HG02885 (cell line): ENCODE results near the gene ADARB2.

ENCODE experiments used
- ATAC-seq: cut with Tn5 transposase; IDR thresholded peaks from one replicate; pipeline ENCODE4 v1.9.1; 2021; ENCODE audit warnings: mild to moderate bottlenecking; ENCODE audit not compliant: unreplicated experiment, poor library complexity

ADARB2 gene

GRCh38 chr10:1736144-1736971 is 967 bp downstream of the ADARB2 start:
- ATAC-seq = no peak

DNA sequence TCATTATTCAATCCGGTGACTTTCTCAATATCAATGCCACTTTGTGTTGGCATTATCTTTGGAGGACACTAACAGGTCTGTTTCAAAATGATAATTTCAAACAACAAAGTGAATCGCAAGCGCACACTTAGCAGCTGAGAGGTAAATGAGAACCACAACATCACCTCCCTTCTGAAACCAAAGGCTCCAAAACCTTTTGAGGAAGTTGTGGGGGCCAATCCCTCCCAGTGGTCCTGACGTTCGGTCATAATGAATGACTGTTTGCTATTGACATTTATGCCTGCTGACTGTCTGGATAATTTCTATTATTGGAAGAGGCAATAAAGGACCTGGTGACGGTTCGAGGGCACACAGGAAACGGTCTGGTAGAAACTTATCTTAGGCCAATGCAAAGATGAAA is 1.8 kb downstream of the ADARB2 start:
- ATAC-seq = no peak

GRCh38 chr10:1734288-1734687 is 3.0 kb downstream of the ADARB2 start:
- ATAC-seq = no peak

DNA sequence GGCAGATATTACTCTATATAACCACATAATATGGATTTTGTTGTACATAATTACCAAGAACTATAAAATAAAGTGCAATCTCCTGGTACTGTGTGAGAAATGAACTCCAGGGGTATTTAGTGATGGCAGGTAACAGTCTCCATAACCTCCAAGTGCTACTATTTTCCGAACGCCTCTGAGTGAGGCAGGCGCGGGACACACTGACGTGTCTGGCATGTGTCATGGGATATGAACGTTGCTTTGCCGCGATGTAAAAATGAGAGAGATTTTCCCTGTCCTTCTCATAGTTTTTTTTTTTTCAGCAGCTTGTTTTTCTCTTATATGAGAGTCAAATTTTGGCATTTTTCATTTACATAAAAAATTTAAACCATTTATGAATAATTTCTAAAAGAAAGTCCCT is 3.6 kb downstream of the ADARB2 start:
- ATAC-seq = no peak

DNA sequence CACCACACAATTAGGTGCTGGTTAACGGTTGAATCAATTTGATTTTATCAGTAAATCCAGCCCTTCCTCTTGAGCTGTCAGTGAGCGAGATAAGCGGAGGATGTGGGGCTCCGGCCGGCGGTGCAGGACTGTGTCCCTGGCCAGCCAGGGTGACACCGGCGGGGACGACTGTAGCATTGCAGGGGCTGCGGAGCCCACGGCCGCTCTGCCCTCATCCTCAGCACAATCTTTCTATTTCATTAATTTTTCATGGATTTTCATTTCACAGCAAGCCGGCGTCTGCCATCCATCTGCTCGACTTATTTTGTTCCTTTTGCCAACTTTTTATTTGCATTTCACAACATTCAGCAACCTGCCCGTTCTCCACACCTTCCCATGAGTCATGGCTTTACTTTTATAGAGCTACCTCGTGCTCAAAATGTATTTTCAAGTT is 4.7 kb downstream of the ADARB2 start:
- ATAC-seq = no peak

- ATAC-seq = no peak
These were observed 5.7 kb downstream of the ADARB2 start for GRCh38 chr10:1731592-1731991.

GRCh38 chr10:1729751-1730150 is 7.6 kb downstream of the ADARB2 start:
- ATAC-seq = no peak

DNA sequence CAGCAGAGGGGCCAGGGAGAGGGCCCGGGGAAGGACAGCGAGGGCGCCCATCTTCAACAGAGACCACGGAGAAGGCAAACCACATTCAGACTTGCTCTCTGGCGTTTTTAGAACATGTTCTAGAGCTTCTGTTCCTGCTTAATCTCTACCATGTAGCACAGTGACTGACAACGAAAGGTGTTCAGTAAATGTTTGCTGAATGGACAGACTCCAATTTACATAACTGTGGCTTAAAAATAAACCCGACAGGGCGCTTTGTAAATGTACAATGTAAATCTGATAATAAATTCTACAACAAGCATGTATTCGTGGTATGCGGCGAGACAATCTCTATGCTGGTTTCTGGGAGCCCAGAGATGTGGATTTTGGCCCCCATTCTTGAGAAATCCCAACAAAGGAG is 10.5 kb downstream of the ADARB2 start:
- no peak for ATAC-seq

DNA sequence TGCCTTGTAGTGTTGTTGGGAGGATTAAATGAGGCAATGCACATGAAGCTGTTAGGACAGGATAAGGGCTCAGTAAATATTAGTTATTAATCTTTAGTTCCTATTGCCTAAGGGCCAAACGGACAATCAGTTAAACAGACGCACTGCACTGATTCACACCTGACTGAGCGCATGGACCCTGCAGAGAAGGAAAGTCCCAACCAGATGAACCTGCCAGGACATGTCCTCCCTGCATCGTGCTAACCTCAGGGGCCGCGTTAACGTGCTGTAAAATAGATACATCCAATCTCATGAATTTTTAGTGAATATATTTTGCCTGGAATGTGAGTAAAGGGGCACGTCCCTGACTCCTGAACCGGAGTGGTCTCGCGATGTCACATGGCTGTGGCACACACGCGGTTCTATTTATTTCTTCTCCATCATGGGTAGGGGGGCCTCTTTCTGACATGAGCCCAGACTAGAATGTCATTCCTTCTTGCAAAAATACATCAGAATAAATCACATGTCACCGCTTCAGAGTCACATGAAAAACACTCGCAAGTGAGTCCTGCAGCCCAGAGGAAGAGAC is 12.3 kb downstream of the ADARB2 start:
- no peak for ATAC-seq

- ATAC-seq = no peak
These were observed 20.5 kb downstream of the ADARB2 start for GRCh38 chr10:1716839-1717238.

DNA sequence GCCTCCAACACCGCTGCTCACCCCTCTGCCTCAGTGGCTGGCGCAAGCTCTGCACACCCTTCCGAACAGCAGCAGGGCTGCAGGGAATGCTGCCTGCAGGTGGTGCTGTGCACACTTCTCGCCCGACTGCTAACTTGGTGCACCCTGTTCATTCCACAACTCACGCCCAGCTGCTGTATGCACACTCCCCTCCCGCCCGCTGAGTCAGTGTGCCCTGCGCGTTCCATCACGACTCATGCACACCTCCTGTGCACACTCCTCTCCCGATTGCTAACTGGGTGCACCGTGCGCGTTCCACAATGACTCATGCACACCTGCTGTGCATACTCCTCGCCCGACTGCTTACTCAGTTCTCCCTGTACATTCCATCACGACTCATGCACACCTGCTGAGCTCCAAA is 21.5 kb downstream of the ADARB2 start:
- ATAC-seq = peak; percentile 88

- no peak for ATAC-seq
These were observed 24.2 kb downstream of the ADARB2 start for GRCh38 chr10:1712944-1713671.

- no peak for ATAC-seq
These were observed 25.0 kb downstream of the ADARB2 start for GRCh38 chr10:1712314-1712713.

DNA sequence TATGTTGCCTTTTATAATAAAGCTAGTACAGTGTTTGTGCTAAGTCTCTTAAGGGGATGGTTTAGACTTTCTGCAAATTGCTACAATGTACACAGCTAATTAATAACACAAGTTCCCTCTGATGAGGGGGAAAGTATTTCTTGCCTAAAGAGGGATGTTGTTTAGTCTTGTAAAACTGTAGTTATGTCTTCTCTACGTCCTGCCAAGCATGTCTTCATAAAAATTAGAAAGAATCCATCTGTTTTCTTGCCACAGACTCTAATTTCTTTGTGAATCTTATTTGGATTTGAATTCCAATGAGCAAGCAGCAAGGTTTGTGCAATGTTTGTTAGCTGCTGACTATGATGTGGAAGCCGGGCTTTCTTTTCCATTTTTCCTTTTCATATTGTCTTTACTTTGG is 28.2 kb downstream of the ADARB2 start:
- no peak for ATAC-seq

DNA sequence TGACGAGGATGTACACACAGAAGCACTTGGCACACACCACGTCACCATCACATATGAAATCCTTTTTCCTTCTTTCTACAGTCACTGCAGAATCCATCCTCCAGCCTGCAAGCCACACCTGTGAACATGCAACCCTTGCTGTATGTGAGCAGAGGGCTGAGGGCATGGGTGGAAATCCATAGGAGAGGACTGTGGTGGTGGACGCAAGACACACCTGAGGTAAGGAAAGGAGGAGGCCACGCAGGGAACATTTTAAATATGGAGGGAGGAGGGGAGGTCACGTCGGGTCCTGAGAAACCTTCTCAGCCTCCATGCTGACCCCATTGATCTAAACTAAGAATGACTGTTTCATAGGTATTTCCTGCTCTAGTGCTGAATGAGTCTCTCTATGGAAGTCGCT is 28.6 kb downstream of the ADARB2 start:
- no peak for ATAC-seq

- ATAC-seq = no peak
These were observed 30.6 kb downstream of the ADARB2 start for GRCh38 chr10:1706711-1707110.

DNA sequence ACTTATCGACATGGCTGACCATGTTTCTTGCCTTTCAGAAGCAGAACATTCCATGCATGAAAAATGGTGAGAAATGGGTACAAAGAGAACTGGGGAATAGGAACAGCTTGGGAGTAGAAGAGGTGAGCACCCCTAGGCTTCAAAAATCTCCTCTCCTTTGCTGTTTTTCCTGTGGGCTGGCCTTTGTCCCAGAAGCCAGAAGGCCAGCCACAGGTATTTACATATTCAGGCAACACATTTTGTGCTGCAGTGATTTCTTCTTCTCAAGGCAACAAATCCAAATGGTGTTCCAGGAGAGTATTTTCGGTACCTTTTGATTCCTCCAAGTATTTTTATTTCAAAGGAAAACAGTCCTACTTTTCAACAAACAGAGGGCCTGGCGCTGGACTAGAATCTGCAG is 31.1 kb downstream of the ADARB2 start:
- ATAC-seq = no peak

DNA sequence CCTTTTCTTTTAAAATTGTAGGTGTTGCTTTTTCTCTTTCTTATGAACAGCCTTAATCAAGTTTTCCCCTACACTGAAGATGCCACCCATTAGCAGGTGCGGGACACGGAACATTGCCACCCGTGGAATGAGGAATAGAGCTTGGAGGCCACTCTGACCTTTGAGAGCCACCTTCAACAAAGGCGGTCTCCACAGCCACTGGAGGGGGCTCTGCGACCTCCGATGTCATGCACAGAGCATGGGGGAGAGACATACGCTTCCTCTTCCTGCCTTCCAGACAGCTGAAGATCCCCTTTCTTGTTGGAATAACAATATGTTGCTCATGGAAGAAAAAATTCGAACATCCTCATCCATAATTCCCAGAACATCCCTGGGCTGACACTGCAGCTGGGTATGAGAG is 39.1 kb downstream of the ADARB2 start:
- ATAC-seq = no peak

- ATAC-seq = no peak
These were observed 41.2 kb downstream of the ADARB2 start for GRCh38 chr10:1696106-1696505.

- ATAC-seq = no peak
These were observed 47.2 kb downstream of the ADARB2 start for GRCh38 chr10:1690086-1690485.

GRCh38 chr10:1688531-1688930 is 48.8 kb downstream of the ADARB2 start:
- ATAC-seq = no peak
